OCI-LY3 (cell line): ENCODE measurements around the gene NEO1.
"Not testable (repeated sequence)": the region's sequence is repeated elsewhere in the genome, so short reads cannot be mapped to it uniquely, and the experiment has no call there.

Experiments
- CTCF ChIP-seq: fragments of 200-600, 300-600 bp; sonication (generic); IDR thresholded peaks from 2 replicates; pipeline ENCODE4 v1.5.1; 2014; ENCODE audit warnings: antibody characterized with exemption, low read length, low read depth
- EZH2phosphoT487 ChIP-seq: fragments of 200-600 bp; shearing (Covaris generic); IDR thresholded peaks from 2 replicates; pipeline ENCODE4 v1.6.1; 2018; ENCODE audit warnings: antibody characterized with exemption, mixed run types, low read depth

DNA sequence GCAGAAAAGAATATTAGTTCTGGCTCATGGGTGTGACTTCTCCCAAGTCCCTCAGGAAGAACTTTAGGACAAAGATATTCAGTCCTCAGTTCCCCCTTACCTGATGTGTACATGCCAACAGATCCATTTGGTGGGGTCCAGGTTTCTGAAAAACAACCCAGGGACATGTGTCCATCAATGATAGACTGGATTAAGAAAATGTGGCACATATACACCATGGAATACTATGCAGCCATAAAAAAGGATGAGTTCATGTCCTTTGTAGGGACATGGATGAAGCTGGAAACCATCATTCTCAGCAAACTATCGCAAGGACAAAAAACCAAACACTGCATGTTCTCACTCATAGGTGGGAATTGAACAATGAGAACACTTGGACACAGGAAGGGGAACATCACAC lies 114.4 kb downstream of the NEO1 start:
- not testable (repeated sequence) for TF ChIP-seq CTCF, EZH2phosphoT487
